Frontal cortex (tissue), 4 donors: Measurements from ENCODE around the gene ZNF609. TPM values are rescaled to one million over a fixed set of nuclear protein-coding genes. Genes with fewer than 3 reads are reported as not detected.
"Not testable (repeated sequence)": the region's sequence is repeated elsewhere in the genome, so short reads cannot be mapped to it uniquely, and the experiment has no call there.

Experiments
- DNase-seq, 2 donors: peaks; one replicate each; pipeline ENCODE4 v3.0.0; 2012; ENCODE audit warnings: low spot score in 2 of 2
- FAIRE-seq: peaks from 2 replicates; lab custom pipeline; 2012; peaks lifted over from hg19 to GRCh38; lab: Jason Lieb, UNC
- total RNA-seq: library from RNA; depleted of rRNA; stranded (reverse); fragments of >200 nt; gene quantifications from one replicate; pipeline ENCODE4 v1.2.3, GENCODE V29; 2014
- donor health status: control.
- donor health status: control.
- donor health status: control.

The ZNF609 gene
- total RNA-seq, 1 donor from 2014 or later: 26.9 TPM

DNA sequence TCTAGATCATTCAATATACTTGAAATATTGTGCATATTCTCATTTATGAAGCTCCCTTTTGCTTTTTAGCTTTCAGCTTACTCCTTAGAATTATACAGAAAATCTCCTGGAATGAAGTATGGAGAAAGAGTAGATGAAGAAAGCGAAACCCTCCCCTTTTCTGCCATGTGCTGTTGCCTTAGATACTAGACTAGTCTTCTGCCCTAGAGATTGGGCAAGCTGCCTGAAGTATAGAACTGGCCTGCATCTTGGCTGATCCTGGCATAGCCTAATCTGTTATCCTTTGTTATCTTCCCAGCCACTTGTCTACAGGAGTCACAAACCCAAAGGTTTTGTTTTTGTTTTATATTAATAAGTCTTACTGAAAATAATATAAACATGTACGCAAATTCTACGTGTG is 176.2 kb downstream of the ZNF609 start:
- DNase-seq: no peak
- FAIRE-seq: no peak

- FAIRE-seq: no peak
These were observed 177.0 kb downstream of the ZNF609 start for GRCh38 chr15:64637412-64637811.

GRCh38 chr15:64639744-64640143 is 179.4 kb downstream of the ZNF609 start:
- not testable (repeated sequence) for DNase-seq, FAIRE-seq

More at GRCh38 chr15:64637412-64637811, 177.0 kb downstream of the ZNF609 start:
- DNase-seq: no peak

DNA sequence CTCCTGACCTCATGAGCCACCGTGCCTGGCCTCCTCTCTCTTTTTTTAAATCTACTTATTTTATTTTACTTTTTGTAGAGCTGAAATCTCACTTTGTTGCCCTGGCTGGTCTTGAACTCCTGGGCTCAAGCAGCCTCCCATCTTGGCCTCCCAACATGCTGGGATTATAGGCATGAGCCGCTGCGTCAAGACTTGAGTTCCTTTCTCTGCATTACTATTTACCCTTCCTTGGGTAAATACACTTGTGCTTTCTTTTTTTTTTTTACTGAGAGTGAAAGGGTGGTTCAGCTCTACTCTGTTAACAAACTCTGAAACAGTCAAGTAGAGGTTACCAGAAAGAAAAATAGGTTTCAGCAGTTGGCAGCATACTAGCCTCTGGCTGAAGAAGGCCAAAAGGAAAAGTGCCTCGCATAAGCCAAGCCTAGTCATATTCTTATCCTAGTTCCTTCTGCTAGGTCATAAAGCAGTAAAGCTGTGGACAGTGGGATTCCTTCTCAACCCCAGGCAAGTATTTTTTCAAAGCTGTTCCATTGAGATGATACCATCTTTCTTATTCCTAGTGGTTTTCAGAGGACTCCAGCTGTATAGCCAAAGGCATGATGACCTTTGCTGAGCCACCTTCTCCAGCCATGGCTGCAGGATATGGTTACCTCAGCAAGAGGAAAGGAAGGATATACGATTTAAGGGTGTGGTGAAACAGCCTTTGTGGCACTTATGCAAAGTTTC is 179.9 kb downstream of the ZNF609 start:
- FAIRE-seq: no peak
- DNase-seq: no peak

GRCh38 chr15:64642875-64643274 is 182.5 kb downstream of the ZNF609 start:
- DNase-seq (no peak), FAIRE-seq (no peak)

- FAIRE-seq (no peak), DNase-seq (no peak)
These were observed 183.3 kb downstream of the ZNF609 start for GRCh38 chr15:64643685-64644084.

GRCh38 chr15:64644811-64645210 is 184.4 kb downstream of the ZNF609 start:
- DNase-seq, FAIRE-seq: not testable (repeated sequence)

DNA sequence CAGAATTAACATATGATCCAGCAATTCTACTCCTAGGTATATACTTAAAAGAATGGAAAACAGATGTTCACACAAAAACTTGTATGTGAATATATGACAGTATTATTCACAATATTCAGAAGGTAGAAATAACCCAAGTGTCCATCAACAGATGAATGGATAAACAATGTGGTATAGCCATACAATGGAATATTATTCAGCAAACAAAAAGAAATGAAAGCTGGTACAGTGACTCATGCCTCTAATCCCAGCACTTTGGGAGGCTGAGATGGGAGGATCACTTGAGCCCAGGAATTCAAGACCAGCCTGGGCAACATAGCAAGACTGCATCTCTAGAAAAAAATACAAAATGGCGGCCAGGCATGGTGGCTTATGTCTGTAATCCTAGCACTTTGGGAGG is 185.6 kb downstream of the ZNF609 start:
- FAIRE-seq: no peak
- no peak for DNase-seq

DNA sequence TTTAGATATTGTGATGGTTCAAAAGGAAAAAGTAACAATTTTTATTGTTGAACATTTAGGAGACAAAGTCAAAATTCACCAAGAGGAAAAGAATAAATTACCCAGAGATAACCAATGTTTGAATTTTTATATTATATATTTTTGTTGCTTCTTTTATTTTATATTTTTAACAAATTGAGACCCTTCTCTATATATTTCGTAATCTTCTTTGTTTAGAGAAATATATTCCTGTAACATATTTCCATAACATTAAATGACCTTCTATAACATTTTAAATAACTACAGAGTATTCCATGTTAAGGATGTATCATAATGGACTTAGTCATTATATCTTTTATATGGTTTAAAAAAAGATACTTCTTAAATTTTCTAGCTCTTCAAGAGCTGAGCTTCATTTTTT is 187.0 kb downstream of the ZNF609 start:
- peak; percentile 77 for FAIRE-seq
- DNase-seq: no peak

DNA sequence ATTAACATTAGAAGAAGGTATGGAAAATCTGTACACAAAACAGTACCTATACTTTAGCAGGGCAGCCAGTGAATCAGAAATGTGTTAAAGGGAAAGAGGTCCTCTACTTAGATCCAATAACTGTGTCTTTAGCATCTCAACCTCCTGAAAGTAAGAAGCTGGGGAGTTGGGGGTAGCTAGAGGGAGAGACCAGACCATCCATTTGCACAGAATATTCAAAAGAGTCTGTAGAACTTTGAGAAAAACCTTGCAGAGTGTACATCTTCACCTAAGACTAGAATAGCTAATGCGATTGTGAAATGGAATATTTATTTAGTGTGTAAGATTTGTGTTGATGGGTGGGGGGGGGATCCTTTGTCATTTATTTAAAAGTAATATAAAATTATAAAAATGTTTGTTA is 190.2 kb downstream of the ZNF609 start:
- DNase-seq (no peak), FAIRE-seq (no peak)

DNA sequence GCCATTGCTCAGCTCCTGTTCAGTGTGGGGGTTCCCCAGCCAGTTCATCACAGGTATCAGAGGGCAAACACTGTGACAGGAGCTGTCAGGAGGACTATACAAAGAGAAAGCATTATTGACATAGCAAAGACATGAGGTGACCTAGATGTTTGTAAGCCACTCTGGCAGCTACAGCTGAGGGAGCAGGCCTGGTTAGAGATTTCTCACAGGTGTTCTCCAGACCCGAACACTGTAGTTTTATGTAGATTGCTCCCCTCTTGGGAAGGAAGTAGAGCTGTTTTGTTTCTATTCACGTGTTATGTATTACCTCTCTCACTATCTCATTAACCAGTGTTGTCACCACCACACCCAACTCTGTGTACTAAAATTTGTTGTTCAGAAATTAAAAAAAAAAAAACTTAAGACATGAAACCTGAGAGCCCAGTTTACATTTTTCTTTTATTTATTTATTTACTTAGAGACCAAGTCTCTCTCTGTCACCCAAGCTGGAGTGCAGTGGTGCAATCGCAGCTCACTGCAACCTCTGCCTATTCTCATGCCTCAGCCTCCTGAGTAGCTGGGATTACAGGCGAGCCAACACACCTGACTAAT is 191.3 kb downstream of the ZNF609 start:
- FAIRE-seq (no peak), DNase-seq (no peak)

DNA sequence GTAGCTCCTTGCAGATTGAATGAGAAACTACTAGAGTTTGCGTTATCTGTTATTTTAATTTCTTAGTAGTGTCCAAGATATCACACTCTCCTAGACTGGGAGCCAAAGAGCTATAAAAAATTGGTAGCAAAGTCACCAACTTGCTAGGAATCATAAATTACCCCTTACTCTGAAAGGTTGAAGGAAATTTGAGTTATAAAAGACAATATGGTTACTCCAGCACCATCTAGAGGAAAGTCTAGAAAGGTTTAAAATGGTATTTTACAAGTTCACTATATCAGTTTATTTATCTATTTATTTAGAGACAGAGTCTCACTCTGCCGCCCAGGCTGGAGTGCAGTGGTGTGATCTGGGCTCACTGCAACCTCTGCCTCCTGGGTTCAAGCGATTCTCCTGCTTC is 193.4 kb downstream of the ZNF609 start:
- FAIRE-seq (no peak), DNase-seq (no peak)

- FAIRE-seq: no peak
- no peak for DNase-seq
These were observed 196.1 kb downstream of the ZNF609 start for GRCh38 chr15:64656508-64656907.

- DNase-seq (no peak), FAIRE-seq (no peak)
These were observed 204.8 kb downstream of the ZNF609 start for GRCh38 chr15:64665179-64665578.

DNA sequence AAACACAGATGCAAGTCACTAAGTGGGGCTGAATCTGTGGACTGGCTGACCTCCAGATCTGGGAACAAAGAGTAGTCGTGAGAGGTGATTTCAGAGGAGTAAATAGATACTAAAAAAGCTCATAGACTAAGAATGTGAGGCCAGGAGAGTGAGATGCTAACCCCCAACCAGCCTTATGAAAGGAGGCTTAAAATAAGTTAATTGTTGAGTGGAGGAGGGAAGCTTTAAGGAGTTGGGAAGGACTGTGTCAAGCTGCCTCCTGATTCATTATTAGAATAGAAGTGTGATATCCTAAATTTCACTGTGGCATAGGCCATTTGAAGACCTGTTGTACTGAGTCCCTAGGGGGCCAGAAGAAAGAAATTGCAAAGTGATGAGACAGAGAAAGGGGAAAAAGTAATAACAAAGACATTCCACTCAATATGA is 207.4 kb downstream of the ZNF609 start:
- FAIRE-seq: no peak
- DNase-seq: no peak

- DNase-seq (no peak), FAIRE-seq (no peak)
These were observed 213.5 kb downstream of the ZNF609 start for GRCh38 chr15:64673866-64674265.

- DNase-seq (no peak), FAIRE-seq (no peak)
These were observed 217.9 kb downstream of the ZNF609 start for GRCh38 chr15:64678126-64678819.

DNA sequence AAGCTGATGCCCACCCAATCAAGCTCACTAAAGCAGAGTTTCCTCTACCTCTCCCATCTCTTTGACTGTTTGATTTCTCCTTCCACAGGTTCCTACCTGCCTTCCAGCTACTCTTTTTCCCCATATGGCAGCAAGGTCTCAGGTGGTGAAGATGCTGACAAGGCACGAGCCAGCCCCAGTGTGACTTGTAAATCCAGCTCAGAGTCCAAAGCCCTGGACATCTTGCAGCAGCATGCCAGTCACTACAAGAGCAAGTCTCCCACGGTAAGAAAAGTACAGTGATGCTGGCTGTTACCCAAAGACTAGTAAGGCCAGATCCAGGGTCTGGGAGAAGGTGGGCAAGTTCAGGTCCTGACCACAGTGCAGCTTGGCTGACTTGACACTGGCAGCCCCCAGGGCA is 219.7 kb downstream of the ZNF609 start:
- FAIRE-seq (no peak), DNase-seq (no peak)

DNA sequence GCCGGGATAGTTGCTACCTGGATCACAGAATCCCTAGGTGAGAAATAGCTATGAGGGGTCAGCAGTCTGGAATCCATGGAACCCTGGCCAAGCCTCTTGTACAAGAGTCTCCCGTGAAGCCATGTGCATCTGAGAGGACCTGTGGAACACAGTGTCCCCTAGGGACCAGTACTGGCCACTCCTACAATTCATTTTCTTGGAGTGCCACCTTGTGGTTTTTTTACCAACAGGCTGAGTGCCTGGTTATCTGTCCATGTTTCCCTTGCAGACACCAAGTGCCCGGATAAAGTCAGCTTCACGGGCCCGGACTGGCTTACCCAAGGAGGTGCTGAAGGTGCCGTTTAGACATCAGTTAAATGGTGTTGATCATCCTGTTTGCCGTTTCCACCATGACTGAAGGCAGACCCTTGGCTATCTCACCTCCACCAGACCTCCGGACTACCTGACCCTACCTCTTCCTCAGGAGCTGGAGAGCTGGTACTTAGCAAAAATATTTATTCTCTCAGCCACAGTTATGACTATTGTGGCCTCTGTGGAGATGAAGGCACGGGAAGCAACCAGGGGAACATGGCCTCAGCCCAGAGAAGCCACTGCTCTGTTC is 221.1 kb downstream of the ZNF609 start:
- DNase-seq (peak; percentile 68 to 77), FAIRE-seq (no peak)

GRCh38 chr15:64682255-64682654 is 221.9 kb downstream of the ZNF609 start:
- FAIRE-seq (no peak), DNase-seq (no peak)

DNA sequence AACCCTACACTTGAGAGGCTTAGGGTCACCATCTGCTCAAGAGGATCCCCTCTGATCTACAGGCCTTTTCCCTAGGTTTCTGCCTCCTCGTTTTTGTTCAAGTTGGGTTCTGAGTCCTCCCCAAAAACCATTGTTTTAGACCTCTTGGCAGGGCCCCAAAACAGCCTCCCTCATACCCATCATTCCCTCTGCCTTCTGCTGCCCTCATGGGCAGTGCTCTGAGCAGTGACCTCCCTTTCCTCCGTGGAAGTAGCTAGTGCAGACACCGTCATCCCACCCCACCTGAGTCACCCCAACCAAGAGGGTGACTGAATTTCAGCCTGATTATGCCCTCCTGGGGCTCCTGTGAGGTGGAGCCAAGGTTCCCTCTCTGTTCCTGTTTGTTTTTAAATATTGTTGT is 223.0 kb downstream of the ZNF609 start:
- DNase-seq (no peak), FAIRE-seq (no peak)
